Measurements from ENCODE around the gene PCDHGA6.
"Not testable (repeated sequence)": the region's sequence is repeated elsewhere in the genome, so short reads cannot be mapped to it uniquely, and the experiment has no call there.

Gene PCDHGA6

GRCh38 chr5:141373673-141374317 is at the start of gene PCDHGA6:
Gene PCDHGA6 (plus strand): TSS chr5:141373891. CDS start chr5:141374084, 193 bp downstream.
- no peak for DNase-seq (ENCODE audit: low spot score)

DNA sequence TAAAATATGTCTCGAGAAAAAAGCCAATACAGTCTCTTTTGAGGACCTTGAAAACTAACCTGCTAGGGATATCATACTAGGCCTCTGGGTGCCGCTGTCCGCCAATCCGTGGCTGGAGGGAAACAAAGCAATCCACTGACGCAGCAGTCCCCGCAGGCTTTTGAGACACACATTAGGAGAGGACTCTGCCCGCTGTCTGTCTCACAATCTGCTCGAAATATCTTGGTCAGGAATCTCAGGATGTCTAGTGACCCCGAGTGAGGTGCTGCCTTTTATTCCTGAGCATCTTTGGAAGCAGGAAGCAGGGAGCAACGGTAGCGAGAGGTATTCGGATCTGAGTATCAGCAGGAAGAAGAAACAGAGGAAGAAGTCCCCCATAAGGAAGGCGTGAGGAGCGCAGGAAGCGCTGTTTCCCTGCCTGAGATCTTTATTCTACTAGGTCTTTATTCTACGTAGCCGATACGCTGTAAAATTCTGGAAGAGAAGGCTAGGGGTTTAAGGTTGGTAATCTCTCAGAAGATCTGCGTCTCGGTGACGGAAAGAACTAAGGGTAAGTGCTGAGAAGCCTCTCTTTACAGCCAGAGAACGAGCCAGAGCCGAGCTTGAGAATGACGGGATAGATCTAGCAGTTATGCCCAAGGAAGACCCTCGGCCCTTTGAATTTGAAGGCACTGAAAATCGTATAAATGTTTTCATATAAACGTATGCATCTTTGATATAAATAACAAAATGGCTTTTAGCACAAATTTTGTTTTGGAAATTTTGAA is 47.4 kb upstream of the PCDHGA6 start:
- DNase-seq (ENCODE audit: low spot score), result peak; percentile 63

DNA sequence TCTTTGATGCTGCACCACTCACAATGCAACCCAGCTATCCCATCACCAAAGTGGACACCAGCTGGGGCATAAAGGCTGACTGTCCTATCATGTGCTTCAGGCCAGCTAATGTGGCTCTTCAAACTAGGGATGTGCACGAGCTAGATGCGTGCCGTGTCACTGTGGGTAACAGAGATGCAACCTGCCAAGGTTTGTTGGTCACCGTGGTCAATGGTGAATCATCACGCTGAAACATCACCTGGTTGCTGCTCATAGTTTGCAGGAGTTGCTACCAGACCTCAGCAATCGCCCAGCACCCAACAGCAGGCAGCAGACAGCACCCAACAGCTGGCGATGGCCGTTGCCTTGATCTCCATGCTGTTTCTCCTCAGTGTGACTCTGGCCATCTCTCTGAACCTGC is 45.5 kb upstream of the PCDHGA6 start:
- DNase-seq (ENCODE audit: low spot score), result no peak

DNA sequence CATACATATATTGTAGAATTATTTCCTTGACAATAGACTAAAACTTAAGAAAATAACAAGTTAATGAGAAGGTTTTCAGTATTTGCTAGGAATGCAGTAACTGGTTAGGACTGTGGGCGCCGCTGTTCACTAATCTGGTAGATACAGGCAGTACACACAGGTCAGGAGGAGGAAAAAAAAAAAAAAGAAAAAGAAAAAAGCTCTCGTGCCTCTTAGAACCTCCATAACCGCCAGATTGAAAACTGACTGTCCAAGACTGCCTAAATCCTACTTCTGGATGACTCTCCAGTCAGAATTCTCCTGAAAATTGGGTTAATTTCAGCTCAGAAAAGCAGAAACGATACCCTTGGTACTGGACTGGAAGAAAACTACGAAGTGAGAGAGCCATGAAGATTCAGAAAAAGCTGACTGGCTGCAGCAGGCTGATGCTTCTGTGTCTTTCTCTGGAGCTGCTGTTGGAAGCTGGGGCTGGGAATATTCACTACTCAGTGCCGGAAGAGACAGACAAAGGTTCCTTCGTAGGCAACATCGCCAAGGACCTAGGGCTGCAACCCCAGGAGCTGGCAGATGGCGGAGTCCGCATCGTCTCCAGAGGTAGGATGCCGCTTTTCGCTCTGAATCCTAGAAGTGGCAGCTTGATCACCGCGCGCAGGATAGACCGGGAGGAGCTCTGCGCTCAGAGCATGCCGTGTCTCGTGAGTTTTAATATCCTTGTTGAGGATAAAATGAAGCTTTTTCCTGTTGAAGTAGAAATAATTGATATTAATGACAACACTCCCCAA is 43.2 kb upstream of the PCDHGA6 start, which contains the start of gene PCDHGA1:
Gene PCDHGA1, plus strand, starts transcription at position 216 of the 782 bp plus-strand sequence.
- peak; percentile 37 for DNase-seq (ENCODE audit: low spot score)

DNA sequence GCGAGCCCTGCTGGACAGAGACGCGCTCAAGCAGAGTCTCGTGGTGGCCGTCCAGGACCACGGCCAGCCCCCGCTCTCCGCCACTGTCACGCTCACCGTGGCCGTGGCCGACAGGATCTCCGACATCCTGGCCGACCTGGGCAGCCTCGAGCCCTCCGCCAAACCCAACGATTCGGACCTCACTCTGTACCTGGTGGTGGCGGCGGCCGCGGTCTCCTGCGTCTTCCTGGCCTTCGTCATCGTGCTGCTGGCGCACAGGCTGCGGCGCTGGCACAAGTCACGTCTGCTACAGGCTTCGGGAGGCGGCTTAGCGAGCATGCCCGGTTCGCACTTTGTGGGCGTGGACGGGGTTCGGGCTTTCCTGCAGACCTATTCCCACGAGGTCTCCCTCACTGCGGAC is 41.1 kb upstream of the PCDHGA6 start:
- not testable (repeated sequence) for DNase-seq (ENCODE audit: low spot score)

DNA sequence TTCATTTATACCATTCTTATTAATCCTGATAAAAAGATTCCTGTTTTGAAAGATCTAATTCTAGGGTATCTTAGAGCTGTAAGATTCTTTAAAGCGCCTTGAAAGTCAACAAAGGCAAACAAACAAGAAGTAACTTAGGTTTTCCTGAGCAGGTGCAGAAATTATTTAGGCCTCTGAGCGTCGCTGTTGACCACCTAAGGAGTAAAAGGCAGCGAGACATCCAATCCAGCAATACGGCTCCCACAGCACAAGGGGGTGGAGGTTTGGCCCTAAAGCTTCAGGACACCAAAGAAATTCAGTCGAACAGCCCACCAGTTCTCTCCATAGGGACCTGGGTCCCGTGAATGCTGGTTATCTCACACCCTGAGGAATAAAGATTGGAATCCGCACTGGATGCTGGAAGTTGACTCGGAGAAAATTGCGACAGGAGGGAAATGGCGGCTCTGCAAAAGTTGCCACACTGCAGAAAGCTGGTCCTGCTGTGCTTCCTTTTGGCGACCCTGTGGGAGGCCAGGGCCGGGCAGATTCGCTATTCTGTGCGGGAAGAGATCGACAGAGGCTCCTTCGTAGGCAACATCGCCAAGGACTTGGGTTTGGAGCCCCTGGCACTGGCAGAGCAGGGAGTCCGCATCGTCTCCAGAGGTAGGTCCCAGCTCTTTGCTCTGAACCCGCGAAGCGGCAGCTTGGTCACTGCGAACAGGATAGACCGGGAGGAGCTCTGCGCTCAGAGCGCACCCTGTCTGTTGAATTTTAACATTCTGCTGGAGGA is 35.0 kb upstream of the PCDHGA6 start, which contains the start of gene PCDHGA2:
Gene PCDHGA2, plus strand, starts transcription at position 223 of the 769 bp plus-strand sequence.
- peak; percentile 48 for DNase-seq (ENCODE audit: low spot score)

DNA sequence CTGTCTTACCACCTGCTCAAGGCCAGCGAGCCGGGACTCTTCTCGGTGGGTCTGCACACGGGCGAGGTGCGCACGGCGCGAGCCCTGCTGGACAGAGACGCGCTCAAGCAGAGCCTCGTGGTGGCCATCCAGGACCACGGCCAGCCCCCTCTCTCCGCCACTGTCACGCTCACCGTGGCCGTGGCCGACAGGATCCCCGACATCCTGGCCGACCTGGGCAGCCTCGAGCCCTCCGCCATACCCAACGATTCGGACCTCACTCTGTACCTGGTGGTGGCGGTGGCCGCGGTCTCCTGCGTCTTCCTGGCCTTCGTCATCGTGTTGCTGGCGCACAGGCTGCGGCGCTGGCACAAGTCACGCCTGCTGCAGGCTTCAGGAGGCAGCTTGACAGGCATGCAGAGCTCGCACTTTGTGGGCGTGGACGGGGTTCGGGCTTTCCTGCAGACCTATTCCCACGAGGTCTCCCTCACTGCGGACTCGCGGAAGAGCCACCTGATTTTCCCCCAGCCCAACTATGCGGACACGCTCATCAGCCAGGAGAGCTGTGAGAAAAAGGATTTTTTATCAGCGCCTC is 32.8 kb upstream of the PCDHGA6 start:
- not testable (repeated sequence) for DNase-seq (ENCODE audit: low spot score)

GRCh38 chr5:141342773-141343172 is 30.9 kb upstream of the PCDHGA6 start:
- DNase-seq (ENCODE audit: low spot score), result no peak

- DNase-seq (ENCODE audit: low spot score), result peak; percentile 43
These were observed 30.3 kb upstream of the PCDHGA6 start, which contains the start of gene PCDHGA3 for GRCh38 chr5:141343242-141343952. Gene PCDHGA3 (plus strand): TSS chr5:141343829. CDS start chr5:141344034, 205 bp downstream.

DNA sequence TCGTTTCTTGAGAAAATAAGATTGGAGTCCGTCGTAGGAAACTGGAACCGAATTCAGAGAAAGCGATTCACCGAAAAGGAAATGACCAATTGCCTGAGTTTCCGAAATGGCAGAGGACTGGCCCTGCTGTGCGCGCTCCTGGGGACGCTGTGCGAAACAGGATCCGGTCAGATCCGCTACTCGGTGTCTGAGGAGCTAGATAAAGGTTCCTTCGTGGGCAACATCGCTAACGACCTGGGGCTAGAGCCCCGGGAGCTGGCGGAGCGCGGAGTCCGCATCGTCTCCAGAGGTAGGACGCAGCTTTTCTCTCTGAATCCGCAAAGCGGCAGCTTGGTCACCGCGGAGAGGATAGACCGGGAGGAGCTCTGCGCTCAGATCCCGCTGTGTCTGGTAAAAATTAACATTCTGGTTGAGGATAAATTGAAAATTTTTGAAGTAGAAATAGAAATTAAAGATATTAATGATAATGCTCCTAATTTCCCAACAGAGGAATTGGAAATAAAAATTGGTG is 29.7 kb upstream of the PCDHGA6 start:
- no peak for DNase-seq (ENCODE audit: low spot score)

DNA sequence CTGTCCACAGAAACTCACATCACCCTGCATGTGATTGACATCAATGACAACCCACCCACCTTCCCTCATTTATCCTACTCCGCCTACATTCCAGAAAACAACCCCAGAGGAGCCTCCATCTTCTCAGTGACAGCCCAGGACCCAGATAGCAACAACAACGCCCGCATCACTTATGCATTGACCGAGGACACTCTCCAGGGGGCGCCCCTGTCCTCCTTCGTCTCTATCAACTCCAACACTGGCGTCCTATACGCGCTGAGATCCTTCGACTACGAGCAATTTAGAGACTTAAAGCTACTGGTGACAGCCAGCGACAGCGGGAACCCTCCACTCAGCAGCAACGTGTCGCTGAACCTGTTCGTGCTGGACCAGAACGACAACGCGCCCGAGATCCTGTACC is 28.4 kb upstream of the PCDHGA6 start:
- no peak for DNase-seq (ENCODE audit: low spot score)

GRCh38 chr5:141346017-141346416 is 27.7 kb upstream of the PCDHGA6 start:
- not testable (repeated sequence) for DNase-seq (ENCODE audit: low spot score)

- peak; percentile 75 for DNase-seq (ENCODE audit: low spot score)
These were observed 23.6 kb upstream of the PCDHGA6 start, which contains the start of gene PCDHGB1 for GRCh38 chr5:141349917-141350619. Gene PCDHGB1 (plus strand): TSS chr5:141350099. CDS start chr5:141350261, 162 bp downstream.

DNA sequence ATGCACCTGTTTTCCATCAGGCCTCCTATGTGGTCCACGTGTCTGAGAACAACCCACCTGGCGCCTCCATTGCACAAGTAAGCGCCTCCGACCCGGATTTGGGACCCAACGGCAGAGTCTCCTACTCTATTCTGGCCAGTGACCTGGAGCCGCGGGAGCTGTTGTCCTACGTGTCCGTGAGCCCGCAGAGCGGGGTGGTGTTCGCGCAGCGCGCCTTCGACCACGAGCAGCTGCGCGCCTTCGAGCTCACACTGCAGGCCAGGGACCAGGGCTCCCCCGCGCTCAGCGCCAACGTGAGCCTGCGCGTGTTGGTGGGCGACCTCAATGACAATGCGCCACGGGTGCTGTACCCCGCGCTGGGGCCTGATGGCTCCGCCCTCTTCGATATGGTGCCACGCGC is 22.1 kb upstream of the PCDHGA6 start:
- no peak for DNase-seq (ENCODE audit: low spot score)

GRCh38 chr5:141354900-141355469 is 18.7 kb upstream of the PCDHGA6 start, which contains the start of gene PCDHGA4:
Gene PCDHGA4 (plus strand): TSS chr5:141355021. CDS start chr5:141355108, 87 bp downstream.
- DNase-seq (ENCODE audit: low spot score), result no peak

DNA sequence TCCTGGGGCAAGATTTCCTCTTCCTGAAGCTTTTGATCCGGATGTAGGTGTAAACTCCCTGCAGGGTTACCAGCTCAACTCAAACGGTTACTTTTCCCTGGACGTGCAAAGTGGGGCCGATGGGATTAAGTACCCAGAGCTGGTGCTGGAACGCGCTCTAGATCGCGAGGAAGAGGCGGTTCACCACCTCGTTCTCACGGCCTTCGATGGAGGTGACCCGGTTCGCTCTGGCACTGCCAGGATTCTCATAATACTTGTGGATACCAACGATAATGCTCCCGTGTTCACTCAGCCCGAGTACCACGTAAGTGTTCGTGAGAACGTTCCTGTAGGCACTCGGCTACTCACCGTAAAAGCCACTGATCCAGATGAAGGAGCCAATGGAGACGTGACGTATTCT is 18.1 kb upstream of the PCDHGA6 start:
- no peak for DNase-seq (ENCODE audit: low spot score)

DNA sequence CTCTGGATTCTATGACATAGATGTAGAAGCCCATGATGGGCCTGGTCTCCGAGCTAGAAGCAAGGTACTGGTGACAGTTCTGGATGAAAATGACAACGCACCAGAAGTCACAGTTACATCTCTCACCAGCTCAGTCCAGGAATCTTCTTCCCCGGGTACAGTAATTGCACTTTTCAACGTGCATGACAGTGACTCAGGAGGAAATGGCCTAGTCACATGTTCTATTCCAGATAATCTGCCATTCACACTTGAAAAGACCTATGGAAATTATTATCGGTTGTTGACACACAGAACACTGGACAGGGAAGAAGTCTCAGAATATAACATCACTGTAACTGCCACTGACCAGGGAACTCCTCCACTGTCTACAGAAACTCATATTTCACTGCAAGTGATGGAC is 17.6 kb upstream of the PCDHGA6 start:
- DNase-seq (ENCODE audit: low spot score), result no peak

GRCh38 chr5:141356950-141357349 is 16.7 kb upstream of the PCDHGA6 start:
- DNase-seq (ENCODE audit: low spot score), result no peak

DNA sequence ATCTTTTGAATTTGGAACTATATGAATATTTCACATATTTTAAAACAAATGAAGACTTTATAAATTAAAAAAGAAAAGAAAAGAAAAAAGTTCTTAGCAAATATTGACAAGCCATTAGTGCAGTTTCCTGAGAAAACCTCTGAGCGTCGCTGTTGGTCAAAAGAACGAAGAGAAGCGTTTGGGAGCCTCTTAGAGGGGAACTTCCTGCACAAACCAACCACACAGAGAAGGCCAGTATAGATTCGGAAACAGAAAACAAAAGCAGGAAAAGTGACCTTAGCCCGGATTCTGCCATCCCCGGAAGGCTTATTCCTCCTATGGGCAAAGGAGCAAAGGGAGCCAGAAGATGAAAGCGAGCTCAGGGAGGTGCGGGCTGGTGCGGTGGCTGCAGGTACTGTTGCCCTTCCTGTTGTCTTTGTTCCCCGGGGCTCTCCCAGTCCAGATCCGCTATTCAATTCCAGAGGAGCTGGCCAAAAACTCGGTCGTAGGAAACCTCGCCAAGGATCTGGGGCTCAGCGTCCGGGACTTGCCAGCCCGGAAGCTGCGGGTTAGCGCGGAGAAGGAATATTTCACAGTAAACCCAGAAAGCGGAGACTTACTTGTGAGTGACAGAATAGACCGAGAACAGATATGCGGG is 13.8 kb upstream of the PCDHGA6 start, which contains the start of gene PCDHGB2:
Gene PCDHGB2, plus strand, starts transcription at position 205 of the 637 bp plus-strand sequence. Its CDS starts 142 bp downstream, at position 347.
- DNase-seq (ENCODE audit: low spot score), result peak; percentile 41

Data from iPS-NIHi11 (cell line).